ENCODE results near the gene LPAR1.
"Not testable (repeated sequence)": the region's sequence is repeated elsewhere in the genome, so short reads cannot be mapped to it uniquely, and the experiment has no call there.

The LPAR1 gene

DNA sequence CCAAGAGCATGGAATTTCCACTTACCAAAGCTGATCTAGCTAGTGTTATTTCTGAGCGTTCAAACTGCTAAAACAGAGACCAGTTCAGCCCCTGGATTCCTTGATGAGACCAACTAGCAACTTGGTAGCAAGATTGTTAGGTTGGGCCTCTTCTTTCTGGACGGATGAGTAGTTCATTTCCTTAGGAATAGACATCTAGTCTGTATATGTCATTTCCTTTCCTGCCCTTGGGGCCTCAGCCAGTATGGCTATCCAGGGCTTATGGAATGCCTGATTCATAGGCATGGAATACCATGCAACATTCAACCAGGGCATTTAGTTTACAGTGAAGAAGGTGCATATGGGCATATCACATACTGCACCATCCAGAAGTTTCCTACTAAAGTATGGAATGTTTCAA, 14.5 kb upstream of the LPAR1 start:
- Mint-ChIP-seq H3K4me1 (no peaks in the 10 kb centered on the region), H3K36me3 (no peaks in the 10 kb centered on the region), H3K27ac (no peak overlapping the region), H3K27me3 (peaks cover 2% of the 10 kb centered on the region), H3K4me3 (no peak overlapping the region), H3K9me3 (no peaks in the 10 kb centered on the region)
- no peak for DNase-seq (ENCODE audit: low spot score in 2 of 2)
- ATAC-seq (ENCODE audit: low read depth), result no peak

DNA sequence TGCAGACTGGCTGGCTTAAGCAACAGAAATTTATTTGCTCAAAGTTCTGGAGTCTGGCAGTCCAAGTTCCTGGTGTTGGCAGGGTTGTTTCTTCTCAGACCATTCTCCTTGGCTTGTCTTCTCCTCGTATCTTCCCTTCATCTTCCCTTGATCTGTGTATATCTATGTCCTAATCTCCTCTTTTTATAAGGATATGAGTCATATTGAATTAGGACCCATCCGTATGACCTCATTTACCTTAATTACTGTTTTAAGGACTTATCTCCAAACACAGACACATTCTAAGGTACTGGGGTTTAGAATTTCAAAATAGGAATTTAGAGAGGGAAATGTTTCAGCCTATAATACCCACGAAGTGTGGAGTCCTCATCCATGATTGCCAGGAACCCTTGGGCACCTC, 13.1 kb upstream of the LPAR1 start:
- H3K36me3 Mint-ChIP-seq, result no peaks in the 10 kb centered on the region
- ATAC-seq (ENCODE audit: low read depth) (no peak), DNase-seq (ENCODE audit: low spot score in 2 of 2) (no peak)
- no peak overlapping the region for H3K4me3 Mint-ChIP-seq
- H3K27me3 Mint-ChIP-seq, result peaks cover 2% of the 10 kb centered on the region
- H3K9me3 Mint-ChIP-seq, result no peaks in the 10 kb centered on the region
- no peaks in the 10 kb centered on the region for H3K4me1 Mint-ChIP-seq
- H3K27ac Mint-ChIP-seq, result no peak overlapping the region

DNA sequence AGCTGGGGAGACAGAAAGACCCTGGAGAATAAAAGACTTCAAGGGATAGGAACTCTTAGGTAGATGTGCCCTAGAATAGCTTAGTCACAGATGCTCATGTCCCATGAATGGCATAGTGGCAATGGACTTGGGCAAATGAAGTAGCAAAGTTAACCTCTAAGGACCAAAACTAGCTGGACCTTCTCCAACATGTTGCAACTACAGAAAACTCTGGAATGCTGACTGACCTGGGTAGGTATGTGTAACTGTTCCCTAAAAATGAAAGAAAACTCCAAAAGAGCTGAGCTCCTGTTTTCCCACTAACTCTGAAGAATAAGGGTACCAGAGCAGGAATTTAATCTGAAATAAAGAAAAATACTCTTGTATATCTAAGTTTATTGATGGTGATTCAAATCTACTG, 12.5 kb upstream of the LPAR1 start:
- Mint-ChIP-seq H3K36me3 (no peaks in the 10 kb centered on the region), H3K27ac (no peak overlapping the region), H3K4me1 (no peaks in the 10 kb centered on the region), H3K4me3 (no peak overlapping the region), H3K9me3 (no peaks in the 10 kb centered on the region), H3K27me3 (peaks cover 2% of the 10 kb centered on the region)
- no peak for ATAC-seq (ENCODE audit: low read depth)
- DNase-seq (ENCODE audit: low spot score in 2 of 2), result no peak

DNA sequence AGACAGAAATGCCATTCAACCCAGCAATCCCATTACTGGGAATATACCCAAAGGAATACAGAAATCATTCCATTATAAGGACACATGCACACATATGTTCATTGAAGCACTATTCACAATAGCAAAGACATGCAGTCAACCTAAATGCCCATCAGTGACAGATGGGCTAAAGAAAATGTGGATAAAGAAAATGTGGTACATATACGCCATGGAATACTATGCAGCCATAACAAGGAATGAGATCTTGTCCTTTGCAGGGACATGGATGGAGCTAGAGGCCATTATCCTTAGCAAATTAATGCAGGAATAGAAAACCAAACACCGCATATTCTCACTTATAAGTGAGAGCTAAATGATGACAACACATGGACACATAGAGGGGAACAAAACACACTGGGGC, 9.0 kb upstream of the LPAR1 start:
- not testable (repeated sequence) for H3K27ac Mint-ChIP-seq; H3K9me3 Mint-ChIP-seq; H3K36me3 Mint-ChIP-seq; H3K27me3 Mint-ChIP-seq; H3K4me3 Mint-ChIP-seq; ATAC-seq (ENCODE audit: low read depth); DNase-seq (ENCODE audit: low spot score in 2 of 2); H3K4me1 Mint-ChIP-seq

DNA sequence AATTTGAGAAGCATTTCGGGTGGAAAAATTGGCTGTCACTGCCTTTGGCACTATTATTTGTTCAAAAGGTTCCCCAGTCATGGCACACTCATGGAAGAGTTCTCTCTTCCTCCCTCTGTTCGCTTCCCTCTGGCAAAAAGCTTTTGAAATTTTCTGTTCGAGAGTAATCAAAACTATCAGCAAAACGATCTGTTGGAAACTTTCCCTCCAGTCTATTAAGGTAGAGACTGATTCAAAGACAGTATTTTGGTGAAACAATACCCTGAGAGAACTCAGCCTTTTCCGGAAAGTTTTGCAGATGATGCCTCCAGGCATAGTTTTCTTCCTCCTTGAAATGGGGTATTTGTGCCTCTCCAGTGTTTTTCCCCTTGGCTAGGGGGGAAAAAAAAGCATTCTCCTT, 3.6 kb upstream of the LPAR1 start:
- H3K4me1 Mint-ChIP-seq, result peaks cover 5% of the 10 kb centered on the region
- no peak for ATAC-seq (ENCODE audit: low read depth)
- H3K9me3 Mint-ChIP-seq, result no peaks in the 10 kb centered on the region
- no peak overlapping the region for H3K4me3 Mint-ChIP-seq
- no peaks in the 10 kb centered on the region for H3K36me3 Mint-ChIP-seq
- H3K27me3 Mint-ChIP-seq, result peaks cover 12% of the 10 kb centered on the region
- no peak for DNase-seq (ENCODE audit: low spot score in 2 of 2)
- H3K27ac Mint-ChIP-seq, result no peak overlapping the region

DNA sequence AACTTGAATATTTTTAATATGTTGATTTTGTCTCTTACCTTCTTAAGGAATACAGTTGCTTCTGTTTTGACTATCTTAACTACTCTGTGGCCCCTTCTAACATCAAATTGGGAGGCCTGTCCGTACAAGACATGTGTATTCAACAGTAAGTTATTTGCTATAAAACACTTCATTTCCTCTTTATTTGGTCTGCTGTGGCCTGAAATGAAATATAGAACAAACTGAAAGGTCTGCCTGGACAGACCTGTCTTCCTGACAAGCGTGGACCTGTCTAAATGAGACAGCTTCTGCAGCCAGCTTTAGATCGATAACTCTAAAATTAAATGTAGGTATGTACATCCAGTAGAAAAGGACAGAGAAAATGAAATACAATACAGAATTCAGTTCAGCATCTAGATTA, 2.2 kb upstream of the LPAR1 start:
- DNase-seq (ENCODE audit: low spot score in 2 of 2) (no peak), ATAC-seq (ENCODE audit: low read depth) (no peak)
- H3K27me3 Mint-ChIP-seq, result peaks cover 16% of the 10 kb centered on the region
- no peak overlapping the region for H3K4me3 Mint-ChIP-seq
- H3K9me3 Mint-ChIP-seq, result no peaks in the 10 kb centered on the region
- H3K27ac Mint-ChIP-seq, result no peak overlapping the region
- no peaks in the 10 kb centered on the region for H3K36me3 Mint-ChIP-seq
- peaks cover 9% of the 10 kb centered on the region for H3K4me1 Mint-ChIP-seq

DNA sequence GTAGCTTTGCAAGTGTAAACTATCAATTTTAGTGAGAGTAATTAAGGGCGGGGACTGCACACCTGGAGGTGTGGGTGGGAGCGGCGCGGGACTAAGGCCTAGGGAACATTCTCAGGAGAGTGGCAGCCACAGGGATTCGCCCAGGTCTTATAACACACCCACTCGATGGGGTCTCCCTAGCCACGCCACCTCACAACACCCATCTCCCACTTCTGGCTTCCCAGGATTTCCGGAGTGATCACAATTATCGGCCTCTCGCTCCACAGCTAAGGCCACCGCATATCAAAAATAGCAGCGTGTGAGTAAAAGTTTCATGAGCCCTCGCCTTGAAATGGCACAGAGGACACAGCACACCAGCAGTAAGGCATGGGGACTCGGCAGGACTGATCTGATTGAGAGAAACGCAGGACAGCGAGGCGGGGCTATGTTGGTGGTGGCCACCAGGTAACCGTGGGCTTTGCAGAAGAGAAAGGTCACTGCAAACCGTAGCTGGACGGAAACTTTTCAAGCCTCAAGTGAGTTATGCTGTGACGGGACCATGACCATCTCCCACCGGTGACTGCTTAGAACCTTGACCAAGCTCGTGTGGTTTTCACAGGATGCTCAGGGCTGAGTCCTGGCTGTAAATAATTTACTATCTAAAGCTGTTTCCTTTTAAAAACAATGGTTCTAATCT, 1.1 kb upstream of the LPAR1 start:
- DNase-seq (ENCODE audit: low spot score in 2 of 2) (no peak), ATAC-seq (ENCODE audit: low read depth) (no peak)
- H3K36me3 Mint-ChIP-seq, result no peaks in the 10 kb centered on the region
- peaks cover 21% of the 10 kb centered on the region for H3K27me3 Mint-ChIP-seq
- H3K27ac Mint-ChIP-seq, result no peak overlapping the region
- H3K4me3 Mint-ChIP-seq, result no peak overlapping the region
- H3K4me1 Mint-ChIP-seq, result peaks cover 9% of the 10 kb centered on the region
- no peaks in the 10 kb centered on the region for H3K9me3 Mint-ChIP-seq

DNA sequence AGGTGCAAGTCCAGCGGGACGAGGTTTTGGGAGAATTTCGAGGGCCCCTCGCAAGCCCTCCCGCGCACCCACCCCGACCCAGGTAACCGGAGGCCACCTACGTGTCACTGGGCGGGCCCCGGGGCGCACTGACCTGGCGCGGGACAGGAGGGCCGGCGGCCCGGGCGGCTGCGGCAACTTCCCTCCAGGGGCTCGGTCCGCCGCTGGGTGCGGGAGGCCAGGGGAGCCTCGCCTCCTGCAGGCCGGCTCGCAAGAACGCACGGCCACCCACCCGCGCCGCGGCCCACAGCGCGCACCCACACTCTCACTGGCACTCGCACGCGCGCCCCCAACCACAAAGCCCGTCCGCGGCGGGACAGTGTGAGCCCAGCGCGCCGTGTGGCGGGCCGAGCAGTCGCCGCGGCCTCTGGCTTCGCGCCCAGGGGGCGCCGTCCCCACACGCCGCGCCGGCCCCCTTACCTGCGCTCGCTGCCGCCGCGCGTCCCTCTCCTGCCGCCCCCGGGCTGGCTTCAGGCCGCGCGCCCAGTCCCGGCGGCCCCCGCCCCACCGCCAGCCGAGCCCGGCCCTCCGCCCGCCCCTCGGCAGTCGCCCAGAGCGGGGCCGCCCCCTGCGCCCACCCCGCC, 451 bp downstream of the LPAR1 start:
- H3K27ac Mint-ChIP-seq, result no peak overlapping the region
- peaks cover 21% of the 10 kb centered on the region for H3K27me3 Mint-ChIP-seq
- DNase-seq (ENCODE audit: low spot score in 2 of 2) (no peak), ATAC-seq (ENCODE audit: low read depth) (no peak)
- H3K4me3 Mint-ChIP-seq, result no peak overlapping the region
- no peaks in the 10 kb centered on the region for H3K36me3 Mint-ChIP-seq
- peaks cover 9% of the 10 kb centered on the region for H3K4me1 Mint-ChIP-seq
- no peaks in the 10 kb centered on the region for H3K9me3 Mint-ChIP-seq

DNA sequence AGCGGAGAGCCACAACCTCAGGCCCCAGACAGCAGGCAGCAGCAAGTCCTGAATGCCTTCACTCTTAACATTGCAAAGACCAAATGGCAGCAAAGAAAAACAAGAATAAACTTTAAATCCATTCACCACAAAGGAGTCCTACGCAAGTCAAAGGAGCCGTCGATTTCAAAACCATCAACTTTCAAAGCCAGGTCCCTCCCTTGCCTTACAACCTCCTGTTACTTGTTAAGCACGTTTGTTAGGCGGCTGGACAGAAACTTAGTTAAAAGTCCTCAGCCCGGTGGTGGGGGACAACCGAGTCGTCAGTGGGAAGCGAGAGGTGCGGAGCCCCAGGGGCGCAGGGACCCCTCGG, 938 bp downstream of the LPAR1 start:
- no peak for DNase-seq (ENCODE audit: low spot score in 2 of 2)
- Mint-ChIP-seq H3K36me3 (no peaks in the 10 kb centered on the region), H3K27ac (no peak overlapping the region), H3K4me1 (peaks cover 9% of the 10 kb centered on the region), H3K9me3 (no peaks in the 10 kb centered on the region), H3K4me3 (no peak overlapping the region), H3K27me3 (peaks cover 22% of the 10 kb centered on the region)
- no peak for ATAC-seq (ENCODE audit: low read depth)

DNA sequence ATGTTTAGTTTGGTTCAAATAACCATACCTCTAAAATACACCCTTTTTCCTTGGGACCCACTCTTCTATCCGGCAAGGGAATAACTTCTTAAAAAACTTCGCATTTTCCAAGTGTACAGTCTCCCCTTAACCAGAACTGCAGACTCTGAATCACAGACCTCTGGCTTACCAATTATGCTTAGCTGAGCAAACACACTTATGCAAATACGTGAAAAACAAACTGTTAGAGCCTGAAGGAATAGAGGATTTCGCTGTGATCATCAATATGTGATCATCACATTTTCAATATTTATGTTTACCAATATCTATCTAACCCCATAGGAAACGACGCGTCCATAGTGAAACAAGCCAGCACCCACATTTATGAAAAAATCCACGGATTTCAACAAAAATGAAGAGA, 1.3 kb downstream of the LPAR1 start:
- no peak for ATAC-seq (ENCODE audit: low read depth)
- no peak overlapping the region for H3K27ac Mint-ChIP-seq

DNA sequence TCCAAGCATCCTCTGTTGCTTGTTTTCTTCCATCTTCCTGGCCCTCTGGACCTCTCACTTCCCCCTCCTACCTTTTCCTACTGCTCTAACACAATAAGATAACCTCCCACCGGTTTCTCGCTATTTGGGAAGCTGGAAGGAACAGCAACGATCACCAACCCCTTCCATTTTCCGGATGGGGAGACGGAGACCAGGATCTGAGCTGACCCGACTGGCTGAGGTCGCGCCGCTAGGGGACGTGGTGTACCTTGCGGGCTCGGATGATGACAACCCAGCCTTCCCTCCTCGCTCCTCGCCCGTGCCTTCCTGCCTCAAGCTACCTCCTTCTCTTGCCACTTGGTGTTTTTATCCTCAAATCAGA, 1.9 kb downstream of the LPAR1 start:
- ATAC-seq (ENCODE audit: low read depth) (no peak), DNase-seq (ENCODE audit: low spot score in 2 of 2) (no peak)
- H3K27me3 Mint-ChIP-seq, result peaks cover 22% of the 10 kb centered on the region
- peaks cover 9% of the 10 kb centered on the region for H3K4me1 Mint-ChIP-seq
- no peak overlapping the region for H3K4me3 Mint-ChIP-seq
- H3K9me3 Mint-ChIP-seq, result no peaks in the 10 kb centered on the region
- H3K36me3 Mint-ChIP-seq, result no peaks in the 10 kb centered on the region
- no peak overlapping the region for H3K27ac Mint-ChIP-seq

More for the DNA sequence above, 1.3 kb downstream of the LPAR1 start:
- peaks cover 22% of the 10 kb centered on the region for H3K27me3 Mint-ChIP-seq
- no peak overlapping the region for H3K4me3 Mint-ChIP-seq
- H3K9me3 Mint-ChIP-seq, result no peaks in the 10 kb centered on the region
- peaks cover 9% of the 10 kb centered on the region for H3K4me1 Mint-ChIP-seq
- no peaks in the 10 kb centered on the region for H3K36me3 Mint-ChIP-seq
- no peak for DNase-seq (ENCODE audit: low spot score in 2 of 2)

DNA sequence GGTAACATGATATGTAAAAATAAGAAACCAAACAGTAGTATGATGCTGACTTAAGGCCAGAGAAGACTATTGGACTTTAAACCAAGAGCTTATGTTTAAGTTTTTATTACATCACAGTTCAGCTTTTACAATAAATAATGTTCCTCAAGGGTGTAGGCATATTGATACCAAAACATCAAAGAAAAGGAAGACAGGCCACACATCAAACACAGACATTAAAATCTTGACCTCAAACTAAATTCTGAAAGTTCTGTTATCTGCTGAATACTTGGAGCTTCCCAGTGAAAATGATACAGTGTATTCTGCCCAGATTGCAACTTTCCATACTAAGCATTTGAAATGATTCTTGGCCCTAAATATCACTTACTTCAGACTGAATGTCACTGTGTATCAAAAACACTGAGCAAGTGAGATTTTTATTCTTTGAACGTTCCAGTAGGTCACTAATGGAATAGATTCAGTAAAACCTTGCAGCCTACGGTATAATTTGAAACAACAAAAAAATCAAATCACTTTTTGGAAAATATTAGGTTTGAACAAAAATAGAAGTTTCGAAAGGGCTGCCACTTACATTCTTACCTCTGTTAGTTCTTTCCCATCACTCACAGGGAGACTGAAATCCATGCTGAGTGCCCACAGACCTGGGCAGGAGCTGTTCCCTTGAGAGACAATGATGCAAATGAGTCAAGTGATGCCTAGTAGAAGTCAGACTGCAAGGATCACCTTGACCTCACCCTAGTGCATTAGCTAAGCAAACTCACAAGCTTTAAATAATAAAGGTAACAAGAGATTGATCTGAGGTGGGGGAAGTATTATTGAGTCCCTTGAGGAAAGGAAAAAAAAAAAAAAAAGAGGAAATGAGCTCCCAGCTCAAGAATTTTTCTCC, 2.5 kb downstream of the LPAR1 start:
- no peaks in the 10 kb centered on the region for H3K36me3 Mint-ChIP-seq
- no peak for ATAC-seq (ENCODE audit: low read depth)
- peaks cover 22% of the 10 kb centered on the region for H3K27me3 Mint-ChIP-seq
- H3K9me3 Mint-ChIP-seq, result no peaks in the 10 kb centered on the region
- no peak overlapping the region for H3K4me3 Mint-ChIP-seq
- no peak for DNase-seq (ENCODE audit: low spot score in 2 of 2)
- H3K4me1 Mint-ChIP-seq, result peaks cover 9% of the 10 kb centered on the region
- no peak overlapping the region for H3K27ac Mint-ChIP-seq

DNA sequence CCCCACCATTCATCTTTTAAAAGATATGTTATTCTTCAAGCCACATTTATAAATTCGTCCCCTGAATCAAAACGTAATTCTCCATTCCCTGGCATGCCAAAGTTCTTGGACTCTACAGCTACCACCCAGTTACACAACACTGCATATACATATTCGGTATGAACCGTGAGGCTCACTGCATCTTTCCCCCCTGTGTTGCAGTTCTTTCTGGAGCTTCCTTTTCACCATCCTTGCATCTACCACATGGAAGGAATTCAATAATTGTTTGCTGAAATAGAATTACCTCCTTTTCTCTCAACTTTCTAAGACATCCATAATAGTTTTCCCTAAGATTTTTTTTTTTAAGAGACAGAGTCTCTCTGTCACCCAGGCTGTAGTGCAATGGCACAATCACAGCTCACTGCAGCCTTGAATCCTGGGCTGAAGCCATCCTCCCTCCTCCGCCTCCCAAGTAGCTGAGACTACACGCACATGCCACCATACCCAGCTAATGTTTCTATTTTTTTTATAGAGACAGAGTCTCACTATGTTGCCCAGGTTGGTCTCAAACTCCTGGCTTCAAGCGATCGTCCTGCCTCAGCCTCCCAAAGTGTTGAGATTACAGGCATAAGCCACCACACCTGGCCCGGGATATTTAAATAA, 3.3 kb downstream of the LPAR1 start:
- Mint-ChIP-seq H3K4me1 (peaks cover 9% of the 10 kb centered on the region), H3K36me3 (no peaks in the 10 kb centered on the region), H3K9me3 (no peaks in the 10 kb centered on the region), H3K27me3 (peaks cover 22% of the 10 kb centered on the region), H3K27ac (no peak overlapping the region), H3K4me3 (no peak overlapping the region)
- no peak for ATAC-seq (ENCODE audit: low read depth)
- no peak for DNase-seq (ENCODE audit: low spot score in 2 of 2)

DNA sequence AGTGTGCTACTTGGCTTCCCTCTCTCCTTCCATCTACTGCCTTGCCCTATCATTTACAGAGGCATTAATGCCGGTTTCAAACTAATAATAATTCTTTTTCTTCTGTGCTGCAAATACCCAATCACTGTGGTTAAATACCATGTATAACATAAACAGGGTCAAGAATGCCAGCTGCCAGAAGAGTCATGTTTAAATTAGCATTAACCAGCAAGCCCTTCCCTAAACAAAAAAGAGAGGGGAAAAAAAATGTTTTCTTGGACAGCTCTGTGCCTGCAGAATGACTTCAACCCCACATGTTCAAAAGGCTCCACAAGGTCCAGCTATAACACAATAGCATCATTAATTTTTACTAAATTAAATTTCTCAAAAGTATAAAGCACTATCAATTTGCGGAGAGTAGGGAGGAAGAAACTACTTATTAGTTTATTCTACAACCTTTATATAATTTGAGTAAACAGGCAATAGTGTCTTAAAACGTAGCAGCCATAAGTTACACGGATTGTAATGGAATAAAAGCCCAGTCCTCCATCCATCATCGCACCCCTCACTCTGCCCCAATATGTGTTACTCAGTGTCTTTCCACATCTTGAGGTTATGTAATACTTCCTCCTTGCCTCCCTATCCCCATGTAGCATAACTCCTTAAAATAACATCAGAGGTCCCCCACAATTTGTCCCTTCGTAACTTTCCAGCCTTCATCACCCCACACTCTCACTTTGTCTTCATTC, 3.9 kb downstream of the LPAR1 start:
- Mint-ChIP-seq H3K27me3 (peaks cover 23% of the 10 kb centered on the region), H3K4me3 (no peak overlapping the region), H3K4me1 (peaks cover 8% of the 10 kb centered on the region), H3K9me3 (no peaks in the 10 kb centered on the region), H3K27ac (no peak overlapping the region), H3K36me3 (no peaks in the 10 kb centered on the region)
- no peak for ATAC-seq (ENCODE audit: low read depth)
- no peak for DNase-seq (ENCODE audit: low spot score in 2 of 2)
